H9 (cell line): Measurements from ENCODE around the gene TRPC4AP. TPM values are rescaled to one million over a fixed set of nuclear protein-coding genes. Genes with fewer than 3 reads are reported as not detected.

Experiments used
- DNase-seq: peaks from one replicate; pipeline ENCODE4 v3.0.0-alpha.2; 2017
- H2AFZ ChIP-seq: one replicate; pipeline ENCODE4 v1.6.1; 2013; ENCODE audit warnings: mild to moderate bottlenecking, low read length, control low read depth, moderate library complexity
- H2AK5ac ChIP-seq: 2 replicates; pipeline ENCODE4 v1.6.1; 2013; ENCODE audit warnings: low read length, control low read depth, mixed read lengths; ENCODE audit not compliant: insufficient read length
- H2BK120ac ChIP-seq: one replicate; pipeline ENCODE4 v1.6.1; 2013; ENCODE audit warnings: low read depth, mild to moderate bottlenecking, low read length, control low read depth, inconsistent platforms; ENCODE audit not compliant: poor library complexity, severe bottlenecking
- H2BK12ac ChIP-seq: 2 replicates; pipeline ENCODE4 v1.6.1; 2013; ENCODE audit warnings: low read length, control low read depth, mixed read lengths, low read depth; ENCODE audit not compliant: insufficient read length
- H2BK15ac ChIP-seq: 2 replicates; pipeline ENCODE4 v1.6.1; 2013; ENCODE audit warnings: low read depth, low read length, control low read depth
- H2BK20ac ChIP-seq: one replicate; pipeline ENCODE4 v1.6.1; 2013; ENCODE audit warnings: low read depth, mild to moderate bottlenecking, low read length, control low read depth, inconsistent platforms; ENCODE audit not compliant: poor library complexity, severe bottlenecking
- H2BK5ac ChIP-seq: 2 replicates; pipeline ENCODE4 v1.6.1; 2013; ENCODE audit warnings: low read length, control low read depth, mixed read lengths; ENCODE audit not compliant: insufficient read length
- H3K14ac ChIP-seq: 2 replicates; pipeline ENCODE4 v1.6.1; 2013; ENCODE audit warnings: low read length, control low read depth; ENCODE audit not compliant: insufficient read depth
- H3K18ac ChIP-seq: 2 replicates; pipeline ENCODE4 v1.6.1; 2013; ENCODE audit warnings: low read depth, mild to moderate bottlenecking, mixed read lengths, low read length, control low read depth; ENCODE audit not compliant: insufficient read length
- H3K23ac ChIP-seq: 2 replicates; pipeline ENCODE4 v1.6.1; 2013; ENCODE audit warnings: low read length, control low read depth, mixed read lengths, low read depth; ENCODE audit not compliant: insufficient read length
- H3K23me2 ChIP-seq: 2 replicates; pipeline ENCODE4 v1.6.1; 2013; ENCODE audit warnings: low read depth, mild to moderate bottlenecking, mixed read lengths, low read length, control low read depth; ENCODE audit not compliant: insufficient read length, poor library complexity, severe bottlenecking
- H3K27ac ChIP-seq: 2 replicates; pipeline ENCODE4 v1.5.1; 2013; ENCODE audit warnings: low read length, control low read depth, mixed read lengths, low read depth; ENCODE audit not compliant: insufficient read length
- H3K27me3 ChIP-seq: 2 replicates; pipeline ENCODE4 v1.6.1; 2013; ENCODE audit warnings: low read length, control low read depth, inconsistent platforms; ENCODE audit not compliant: insufficient read depth
- H3K4ac ChIP-seq: 2 replicates; pipeline ENCODE4 v1.6.1; 2013; ENCODE audit warnings: low read depth, mild to moderate bottlenecking, control low read depth, inconsistent platforms, low read length, moderate library complexity
- H3K4me1 ChIP-seq: 2 replicates; pipeline ENCODE4 v1.6.1; 2013; ENCODE audit warnings: low read length, control low read depth, inconsistent platforms; ENCODE audit not compliant: insufficient read depth
- H3K4me2 ChIP-seq: 2 replicates; pipeline ENCODE4 v1.6.1; 2013; ENCODE audit warnings: low read length, control low read depth, mixed read lengths; ENCODE audit not compliant: insufficient read length, insufficient read depth
- H3K56ac ChIP-seq: 2 replicates; pipeline ENCODE4 v1.6.1; 2013; ENCODE audit warnings: low read depth, mild to moderate bottlenecking, mixed read lengths, low read length, control low read depth; ENCODE audit not compliant: insufficient read length
- H3K79me1 ChIP-seq: 2 replicates; pipeline ENCODE4 v1.6.1; 2013; ENCODE audit warnings: low read depth, mild to moderate bottlenecking, moderate library complexity, low read length, control low read depth, inconsistent platforms; ENCODE audit not compliant: insufficient read depth, poor library complexity, severe bottlenecking
- H3K79me2 ChIP-seq: 2 replicates; pipeline ENCODE4 v1.6.1; 2013; ENCODE audit warnings: low read length, control low read depth, inconsistent platforms; ENCODE audit not compliant: insufficient read depth
- H3K9ac ChIP-seq: 2 replicates; pipeline ENCODE4 v1.6.1; 2013; ENCODE audit warnings: low read length, control low read depth, mixed read lengths; ENCODE audit not compliant: insufficient read length; ENCODE audit errors: extremely low read depth
- H3K9me3 ChIP-seq: one replicate; pipeline ENCODE4 v1.6.1; 2013; ENCODE audit warnings: low read depth, low read length, inconsistent platforms; ENCODE audit not compliant: control insufficient read depth
- H3T11ph ChIP-seq: one replicate; pipeline ENCODE4 v1.6.1; 2013; ENCODE audit warnings: mild to moderate bottlenecking, low read length, control low read depth, inconsistent platforms
- H4K20me1 ChIP-seq: one replicate; pipeline ENCODE4 v1.6.1; 2013; ENCODE audit not compliant: control insufficient read depth, insufficient read length, insufficient read depth
- H4K5ac ChIP-seq: 2 replicates; pipeline ENCODE4 v1.6.1; 2013; ENCODE audit warnings: low read depth, mild to moderate bottlenecking, mixed read lengths, low read length, control low read depth; ENCODE audit not compliant: insufficient read length
- H4K8ac ChIP-seq: replicated peaks from 2 replicates; pipeline ENCODE4 v1.6.1; 2013; ENCODE audit warnings: low read length, control low read depth, mixed read lengths, low read depth; ENCODE audit not compliant: insufficient read length
- H4K91ac ChIP-seq: 2 replicates; pipeline ENCODE4 v1.6.1; 2013; ENCODE audit warnings: low read depth, mild to moderate bottlenecking, moderate library complexity, mixed read lengths, low read length, control low read depth; ENCODE audit not compliant: insufficient read length
- H3K27ac Mint-ChIP-seq, 3 experiments: 2 replicates in 2 of 3; 3 replicates in 1 of 3; pipeline ENCODE4 v1.8.0; 2020 to 2021; ENCODE audit warnings: mixed read lengths in 3 of 3, mild to moderate bottlenecking in 1 of 3, moderate library complexity in 1 of 3
- H3K27me3 Mint-ChIP-seq: 2 replicates; pipeline ENCODE4 v1.8.0; 2021; ENCODE audit warnings: low read depth, mild to moderate bottlenecking, moderate library complexity, mixed read lengths
- H3K36me3 Mint-ChIP-seq, 3 experiments: 2 replicates in 2 of 3; 3 replicates in 1 of 3; pipeline ENCODE4 v1.8.0; 2020 to 2021; ENCODE audit warnings: low read depth in 3 of 3, mixed read lengths in 3 of 3; ENCODE audit not compliant: insufficient read depth in 1 of 3
- H3K4me1 Mint-ChIP-seq, 2 experiments: 2 replicates each; pipeline ENCODE4 v1.8.0; 2020; ENCODE audit warnings: mixed read lengths in 2 of 2
- H3K4me3 Mint-ChIP-seq, 2 experiments: 2 replicates in 1 of 2; 3 replicates in 1 of 2; pipeline ENCODE4 v1.8.0; 2020 to 2021; ENCODE audit warnings: mild to moderate bottlenecking in 2 of 2, mixed read lengths in 2 of 2, moderate library complexity in 1 of 2
- H3K9me3 Mint-ChIP-seq, 2 experiments: 2 replicates in 1 of 2; 3 replicates in 1 of 2; pipeline ENCODE4 v1.8.0; 2020; ENCODE audit warnings: mild to moderate bottlenecking in 2 of 2, mixed read lengths in 2 of 2, moderate library complexity in 1 of 2
- WGBS: extraction: QIAGEN DNeasy Blood & Tissue Kit; methylation state at CpG from one replicate; pipeline ENCODE4 v1.1.7; 2013; ENCODE audit warnings: missing lambda C conversion rate, low lambda C conversion rate, mixed read lengths; ENCODE audit not compliant: insufficient read length; ENCODE audit errors: extremely low coverage; 5-methylcytosine and 5-hydroxymethylcytosine counted together
- total RNA-seq: library from RNA; stranded (reverse); gene quantifications from 2 replicates; pipeline ENCODE4 v1.2.1, GENCODE V29; 2021
- TF ChIP-seq, protein P1 (sequence below): fragments of 200-600 bp; sonication (generic); conservative IDR thresholded peaks from 3 replicates; pipeline ENCODE4 v1.8.0; 2021; ENCODE audit warnings: antibody characterized with exemption, mild to moderate bottlenecking

The TRPC4AP gene
- total RNA-seq, 1 experiment from 2014 or later: 93.9 TPM

DNA sequence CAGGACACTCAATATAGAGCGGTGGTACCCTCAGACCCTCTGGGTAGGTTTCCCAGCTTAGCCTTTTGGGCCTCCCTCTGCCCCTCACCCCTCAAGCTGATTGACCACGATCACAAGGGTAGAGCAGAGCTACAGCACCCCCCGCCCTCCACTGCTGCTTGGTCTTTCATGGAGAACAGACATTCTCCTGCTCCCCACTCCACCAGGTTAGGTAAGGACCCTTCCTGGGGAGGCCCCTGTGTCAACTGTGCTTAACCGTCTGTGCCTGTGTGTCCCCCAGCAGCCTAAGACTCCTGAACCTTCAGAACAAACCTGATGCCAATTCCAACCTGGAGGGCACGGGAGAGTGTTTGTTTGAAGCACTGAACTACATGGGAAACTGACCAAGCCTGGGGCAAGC lies 125.2 kb downstream of the TRPC4AP start:
- H3K9me3 ChIP-seq: no peaks in the 10 kb centered on the region
- H3K27ac Mint-ChIP-seq: peak overlapping the region in 1 of 3 experiments; percentile 84; a peak in 1 of 7 replicates

More for the DNA sequence above, 125.2 kb downstream of the TRPC4AP start:
- H3K56ac ChIP-seq: no peak overlapping the region
- H3K27ac ChIP-seq: no peak overlapping the region
- no peak overlapping the region for H2AK5ac ChIP-seq
- no peak overlapping the region for H2BK120ac ChIP-seq
- Mint-ChIP-seq H3K36me3 (no peaks in the 10 kb centered on the region), H3K27me3 (peaks cover 4% of the 10 kb centered on the region), H3K4me1 (peaks cover 12 to 14% of the 10 kb centered on the region in 2 experiments), H3K4me3 (no peak overlapping the region), H3K9me3 (no peaks in the 10 kb centered on the region)
- H3K14ac ChIP-seq: no peak overlapping the region
- H4K91ac ChIP-seq: no peak overlapping the region
- no peak overlapping the region for H3T11ph ChIP-seq
- H3K23ac ChIP-seq: no peak overlapping the region
- no peak for DNase-seq
- no peak overlapping the region for H2BK5ac ChIP-seq
- H3K79me1 ChIP-seq: no peaks in the 10 kb centered on the region
- H4K5ac ChIP-seq: no peak overlapping the region
- no peaks in the 10 kb centered on the region for H3K4me1 ChIP-seq
- H2BK15ac ChIP-seq: no peak overlapping the region
- no peak overlapping the region for H4K8ac ChIP-seq
- H3K4me2 ChIP-seq: no peak overlapping the region
- H3K79me2 ChIP-seq: no peaks in the 10 kb centered on the region
- H3K4ac ChIP-seq: no peak overlapping the region
- H2BK20ac ChIP-seq: no peak overlapping the region
- TF ChIP-seq, protein P1, sequence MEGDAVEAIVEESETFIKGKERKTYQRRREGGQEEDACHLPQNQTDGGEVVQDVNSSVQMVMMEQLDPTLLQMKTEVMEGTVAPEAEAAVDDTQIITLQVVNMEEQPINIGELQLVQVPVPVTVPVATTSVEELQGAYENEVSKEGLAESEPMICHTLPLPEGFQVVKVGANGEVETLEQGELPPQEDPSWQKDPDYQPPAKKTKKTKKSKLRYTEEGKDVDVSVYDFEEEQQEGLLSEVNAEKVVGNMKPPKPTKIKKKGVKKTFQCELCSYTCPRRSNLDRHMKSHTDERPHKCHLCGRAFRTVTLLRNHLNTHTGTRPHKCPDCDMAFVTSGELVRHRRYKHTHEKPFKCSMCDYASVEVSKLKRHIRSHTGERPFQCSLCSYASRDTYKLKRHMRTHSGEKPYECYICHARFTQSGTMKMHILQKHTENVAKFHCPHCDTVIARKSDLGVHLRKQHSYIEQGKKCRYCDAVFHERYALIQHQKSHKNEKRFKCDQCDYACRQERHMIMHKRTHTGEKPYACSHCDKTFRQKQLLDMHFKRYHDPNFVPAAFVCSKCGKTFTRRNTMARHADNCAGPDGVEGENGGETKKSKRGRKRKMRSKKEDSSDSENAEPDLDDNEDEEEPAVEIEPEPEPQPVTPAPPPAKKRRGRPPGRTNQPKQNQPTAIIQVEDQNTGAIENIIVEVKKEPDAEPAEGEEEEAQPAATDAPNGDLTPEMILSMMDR: no peak
- no peak overlapping the region for H3K9ac ChIP-seq
- H3K18ac ChIP-seq: no peak overlapping the region
- no peaks in the 10 kb centered on the region for H3K27me3 ChIP-seq
- H2AFZ ChIP-seq: no peak overlapping the region
- no CpG with 5 or more reads among the region's 5 CpGs for WGBS
- H4K20me1 ChIP-seq: no peaks in the 10 kb centered on the region
- H3K23me2 ChIP-seq: no peaks in the 10 kb centered on the region
- H2BK12ac ChIP-seq: no peak overlapping the region
